Fibroblast of mammary gland (primary cell): Measurements from ENCODE around the gene PJA1.

Experiments
- DNase-seq: peaks from one replicate; pipeline ENCODE4 v3.0.0-alpha.2; 2010; ENCODE audit warnings: low read depth
- H3K4me3 ChIP-seq: 2 replicates; pipeline ENCODE4 v1.5.1; 2011; ENCODE audit warnings: low read depth, mild to moderate bottlenecking, low read length, moderate library complexity; ENCODE audit not compliant: control insufficient read depth
- TF ChIP-seq, protein P1 (sequence below): conservative IDR thresholded peaks from 2 replicates; pipeline ENCODE4 v1.5.1; 2011; ENCODE audit warnings: low read depth, low read length, inconsistent platforms; ENCODE audit not compliant: control insufficient read depth, insufficient read depth

Gene PJA1

DNA sequence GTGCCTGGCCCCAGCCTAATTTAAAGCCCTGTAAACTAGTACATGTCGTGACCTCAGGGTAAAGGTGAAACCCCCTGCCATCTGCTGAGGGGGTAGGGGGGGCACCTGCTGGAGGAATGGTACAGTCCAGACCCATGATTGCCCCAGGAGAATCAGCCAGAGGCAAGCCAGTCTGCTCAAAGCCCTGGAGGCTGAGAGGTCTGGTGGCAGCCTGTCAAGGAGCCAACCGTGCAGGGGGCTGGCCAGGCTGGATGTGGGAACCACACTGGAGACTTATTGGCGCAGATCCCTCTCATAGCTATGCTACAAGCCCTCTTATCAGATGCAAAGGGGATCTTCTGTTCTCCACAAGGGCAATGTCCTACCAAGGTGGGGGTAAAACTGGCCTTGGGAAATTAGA lies 31.4 kb upstream of the PJA1 start:
- no peak overlapping the region for H3K4me3 ChIP-seq
- no peak for DNase-seq
- TF ChIP-seq, protein P1, sequence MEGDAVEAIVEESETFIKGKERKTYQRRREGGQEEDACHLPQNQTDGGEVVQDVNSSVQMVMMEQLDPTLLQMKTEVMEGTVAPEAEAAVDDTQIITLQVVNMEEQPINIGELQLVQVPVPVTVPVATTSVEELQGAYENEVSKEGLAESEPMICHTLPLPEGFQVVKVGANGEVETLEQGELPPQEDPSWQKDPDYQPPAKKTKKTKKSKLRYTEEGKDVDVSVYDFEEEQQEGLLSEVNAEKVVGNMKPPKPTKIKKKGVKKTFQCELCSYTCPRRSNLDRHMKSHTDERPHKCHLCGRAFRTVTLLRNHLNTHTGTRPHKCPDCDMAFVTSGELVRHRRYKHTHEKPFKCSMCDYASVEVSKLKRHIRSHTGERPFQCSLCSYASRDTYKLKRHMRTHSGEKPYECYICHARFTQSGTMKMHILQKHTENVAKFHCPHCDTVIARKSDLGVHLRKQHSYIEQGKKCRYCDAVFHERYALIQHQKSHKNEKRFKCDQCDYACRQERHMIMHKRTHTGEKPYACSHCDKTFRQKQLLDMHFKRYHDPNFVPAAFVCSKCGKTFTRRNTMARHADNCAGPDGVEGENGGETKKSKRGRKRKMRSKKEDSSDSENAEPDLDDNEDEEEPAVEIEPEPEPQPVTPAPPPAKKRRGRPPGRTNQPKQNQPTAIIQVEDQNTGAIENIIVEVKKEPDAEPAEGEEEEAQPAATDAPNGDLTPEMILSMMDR: no peak

DNA sequence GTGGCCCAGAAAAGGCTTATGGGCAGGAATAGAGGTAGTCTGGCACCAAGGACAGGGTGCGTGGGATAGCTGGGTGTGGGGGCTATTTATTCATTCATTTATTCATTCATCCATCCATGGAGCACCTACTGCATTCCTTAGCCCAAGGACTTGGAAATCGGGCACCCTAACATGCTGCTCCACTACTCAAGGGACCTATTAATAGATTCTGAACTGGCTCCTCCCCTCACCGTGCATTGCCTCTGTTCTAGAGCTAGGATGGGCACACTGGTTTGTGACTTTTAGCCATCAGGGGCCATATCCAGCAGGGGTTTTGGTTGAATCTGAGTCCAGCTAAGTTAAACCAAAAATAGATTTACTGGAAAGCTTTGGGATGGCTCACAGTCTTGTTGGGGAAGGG lies 30.6 kb upstream of the PJA1 start:
- no peak overlapping the region for H3K4me3 ChIP-seq
- DNase-seq: no peak
- TF ChIP-seq, protein P1: no peak

DNA sequence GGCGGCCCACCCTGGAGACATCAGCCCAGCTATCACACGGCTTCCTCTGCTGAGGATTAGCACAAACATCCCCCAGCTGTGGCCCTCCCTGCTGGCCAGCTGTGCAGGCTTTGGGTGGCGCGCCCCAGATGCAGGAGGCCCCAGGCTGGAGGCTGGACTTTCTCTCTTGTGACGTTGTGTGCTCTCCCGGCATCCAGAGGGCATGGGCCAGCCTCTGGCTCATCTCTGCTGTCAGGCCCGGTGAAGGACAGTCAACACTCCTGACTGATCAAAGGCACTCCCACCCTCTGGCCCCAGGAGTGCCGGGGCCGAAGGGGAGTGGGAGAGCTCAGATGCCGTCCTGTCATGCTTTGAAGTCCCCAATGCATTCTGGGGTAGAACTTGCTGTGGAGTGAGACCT lies 29.9 kb upstream of the PJA1 start:
- H3K4me3 ChIP-seq: no peak overlapping the region
- TF ChIP-seq, protein P1: no peak
- no peak for DNase-seq

DNA sequence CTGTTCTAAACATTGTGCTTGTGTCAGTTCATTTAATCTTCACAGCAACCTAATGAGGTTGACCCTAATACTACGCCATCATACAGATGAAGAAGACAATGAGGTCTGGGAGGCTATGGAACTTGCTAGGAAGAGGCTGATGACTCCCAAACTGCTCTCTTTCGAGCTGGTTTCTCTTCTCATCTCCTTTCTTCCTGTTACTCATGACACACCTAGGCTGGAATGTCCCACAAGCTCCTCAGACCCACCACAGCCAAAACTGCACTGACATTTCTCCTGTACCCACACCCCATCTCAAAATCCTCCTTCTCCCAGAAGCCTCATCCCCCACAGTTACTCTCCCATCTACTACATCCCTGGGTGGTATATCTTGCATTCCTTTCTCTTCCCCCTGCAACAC lies 27.4 kb upstream of the PJA1 start:
- no peak overlapping the region for H3K4me3 ChIP-seq
- TF ChIP-seq, protein P1: no peak
- DNase-seq: no peak

DNA sequence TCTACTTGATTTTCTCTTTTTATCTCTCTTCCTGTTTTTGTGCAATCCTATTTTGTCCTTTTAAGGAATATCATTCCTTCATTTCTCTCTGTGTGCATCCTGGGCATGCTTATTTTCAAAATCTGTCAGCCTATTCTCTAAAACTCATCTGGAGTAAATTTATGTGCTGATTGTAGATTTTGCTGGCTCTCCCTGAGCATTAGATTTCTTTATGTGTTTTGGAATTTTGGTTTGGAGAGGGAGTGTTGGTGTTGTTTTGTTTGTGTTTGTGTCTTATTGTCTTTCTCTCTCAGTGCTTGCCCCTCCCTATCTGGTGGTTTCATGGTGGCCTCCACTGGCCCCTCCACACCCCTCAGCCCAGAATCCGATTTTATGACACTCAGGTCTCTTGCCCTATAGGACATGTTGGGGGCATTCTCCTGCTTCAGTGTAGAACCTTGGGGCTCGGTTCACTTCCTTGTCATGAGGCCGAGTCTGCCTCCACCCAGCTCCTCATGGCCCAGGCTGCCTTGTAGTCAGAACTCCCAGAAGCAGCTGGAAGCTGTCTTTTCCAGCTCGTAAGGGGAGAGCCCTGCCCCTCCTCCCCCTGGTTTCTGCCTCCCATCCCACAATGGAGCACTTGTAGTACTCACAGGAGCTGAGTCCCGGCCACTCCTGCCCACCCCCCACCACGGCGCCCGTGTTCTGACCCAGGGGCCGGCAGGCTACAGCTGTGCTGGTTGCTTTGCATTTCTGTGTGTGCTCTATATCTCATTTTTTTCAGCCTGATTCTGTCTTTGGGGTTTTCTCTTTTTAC lies 24.5 kb upstream of the PJA1 start:
- TF ChIP-seq, protein P1: no peak
- H3K4me3 ChIP-seq: no peak overlapping the region
- no peak for DNase-seq

DNA sequence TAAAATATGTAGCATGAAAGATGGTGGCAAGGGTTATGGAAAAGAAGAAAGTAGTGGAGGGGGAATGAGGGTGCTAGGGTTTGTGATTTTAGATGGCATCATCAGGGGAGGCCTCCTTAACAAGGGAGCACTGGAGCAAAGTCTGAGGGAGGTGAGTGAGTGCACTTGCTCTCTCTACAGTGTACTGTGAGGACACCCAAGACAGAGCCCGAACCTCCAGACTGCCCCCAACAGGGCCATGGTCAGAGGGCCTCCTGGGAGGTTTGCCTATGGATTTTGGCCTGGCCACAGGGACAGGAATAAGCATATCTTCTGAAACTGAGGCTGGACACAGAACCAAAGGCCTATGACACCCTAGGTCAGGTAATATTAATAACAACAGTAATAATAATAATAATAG lies 21.4 kb upstream of the PJA1 start:
- no peak overlapping the region for H3K4me3 ChIP-seq
- DNase-seq: no peak
- TF ChIP-seq, protein P1: no peak
